Measurements from ENCODE around the gene CYB561D1. TPM values are rescaled to one million over a fixed set of nuclear protein-coding genes. Genes with fewer than 3 reads are reported as not detected.

CYB561D1 gene
- total and polyA plus RNA-seq, 2 of the 8 experiments (the other 6 are each of a cell fraction or from before 2014, with no cell fraction given) = 3.6 to 3.8 TPM

DNA sequence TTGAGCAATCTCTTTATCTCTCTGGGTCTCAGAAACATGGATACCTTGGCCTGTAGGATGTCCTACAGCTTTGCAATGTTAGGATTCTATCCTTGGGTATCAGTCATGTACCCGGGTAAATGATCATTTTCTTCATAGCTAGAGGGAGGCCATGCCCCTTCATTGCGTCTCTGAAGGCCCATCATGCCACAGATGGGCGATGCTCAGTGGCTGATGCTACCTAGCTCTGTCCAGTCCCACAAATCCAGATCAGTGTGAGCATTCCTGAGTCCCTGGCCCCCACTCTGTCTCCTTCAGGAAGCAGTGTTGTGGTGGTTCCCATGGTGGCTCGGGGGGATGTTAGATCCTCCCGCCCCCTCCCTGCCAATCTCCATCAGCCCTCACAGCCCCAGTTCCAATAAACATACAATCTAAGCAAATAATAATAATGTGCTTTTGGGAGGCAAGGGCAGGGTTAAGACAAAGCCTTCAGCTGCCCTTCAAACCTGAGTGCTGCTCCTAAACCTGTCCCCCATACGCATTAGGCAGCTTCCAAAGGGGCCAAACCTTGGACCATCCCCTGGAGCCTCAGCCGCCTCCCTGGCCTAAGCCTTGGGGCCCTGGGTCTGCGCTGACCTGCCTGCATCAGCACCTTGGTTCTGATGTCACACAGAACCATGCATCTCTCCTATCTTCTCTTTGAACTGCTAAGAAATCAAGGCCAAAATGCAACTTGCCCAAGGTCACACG, 45.1 kb downstream of the CYB561D1 start:
- H4K20me1 ChIP-seq (replicated peaks in 1 of 2; ENCODE audit: control insufficient read depth in 1 of 2, insufficient read depth in 2 of 2, low read length in 2 of 2) = no peaks in the 10 kb centered on the region
- DNase-seq (ENCODE audit: low read depth in 1 of 2, low spot score in 2 of 2) (peak in 1 of 2 experiments; percentile 40), FAIRE-seq (no peak)
- no peak overlapping the region for H2BK120ac ChIP-seq (replicated peaks; ENCODE audit: low read depth, low read length)
- peak overlapping the region; percentile 10; the same call in 1 of the 2 replicates for H2AFZ ChIP-seq (ENCODE audit: low read length)
- no peak overlapping the region for H3K56ac ChIP-seq (replicated peaks; ENCODE audit: insufficient read length, low read depth, low read length)
- H3K79me1 ChIP-seq (ENCODE audit: low read depth, low read length) = no peaks in the 10 kb centered on the region; the same call in 1 of the 2 replicates
- no peak overlapping the region for H3K18ac ChIP-seq (ENCODE audit: extremely low read depth, low read length)
- H3K4me1 ChIP-seq (replicated peaks in 1 of 4; ENCODE audit: control insufficient read depth in 3 of 4, insufficient read depth in 4 of 4, low read length in 3 of 4) = peaks cover 0 to 3% (median 1%) of the 10 kb centered on the region in 4 experiments; a peak in 2 of 7 replicates
- no peak overlapping the region for H3K23ac ChIP-seq (ENCODE audit: insufficient read length)
- H3K27ac ChIP-seq (ENCODE audit: low read depth, low read length) = no peak overlapping the region
- H3K4me2 ChIP-seq (ENCODE audit: insufficient read depth in 1 of 2, low read depth in 2 of 2, low read length in 2 of 2) = no peak overlapping the region
- H2AK5ac ChIP-seq (ENCODE audit: low read depth, low read length) = no peak overlapping the region
- H3K9me3 ChIP-seq (ENCODE audit: insufficient read depth in 2 of 2, low read depth in 1 of 2, low read length in 1 of 2) = no peaks in the 10 kb centered on the region
- H3K27me3 ChIP-seq (replicated peaks in 1 of 4; ENCODE audit: control insufficient read depth in 3 of 4, extremely low read depth in 1 of 4, insufficient read depth in 3 of 4, low read length in 3 of 4) = peaks cover 0 to 2% (median 0%) of the 10 kb centered on the region in 4 experiments; a peak in 1 of 7 replicates
- 93% methylated on average over 9 of the region's 9 CpGs; no CpG with 5 or more reads in 1 of the 2 experiments for WGBS, 2 experiments (ENCODE audit: extremely low coverage in 1 of 2, insufficient coverage in 1 of 2, insufficient read length in 1 of 2, insufficient replicate concordance in 2 of 2, low coverage in 1 of 2, low lambda C conversion rate in 2 of 2, missing lambda C conversion rate in 1 of 2)
- H2BK15ac ChIP-seq (ENCODE audit: low read length) = 0 out of 2 replicates have a peak overlapping the region, but pooled peaks have one; percentile 18
- ChIA-PET CTCF (ENCODE audit: partially characterized antibody) (interaction anchor here (0.7 to 26.3 kb wide), 7 partner anchors 9 to 445 kb away, joined by 3 to 1755 read pairs (median 5); partner anchors contain the start of genes AHCYL1, AMIGO1, ATXN7L2 and CYB561D1), POLR2A (ENCODE audit: partially characterized antibody) (interaction anchor here (0.8 to 2.2 kb wide), 5 partner anchors 9 to 55 kb away, joined by 3 to 6 read pairs (median 3); partner anchors contain the start of genes ATXN7L2, CYB561D1 and GNAI3)
- H4K91ac ChIP-seq (replicated peaks; ENCODE audit: insufficient read length, low read length) = no peak overlapping the region
- H2BK5ac ChIP-seq (ENCODE audit: low read depth, low read length) = no peak overlapping the region
- TF ChIP-seq TEAD4 (IDR thresholded peaks at IDR 0.05; ENCODE audit: low read depth, low read length) (no peak), BACH1 (IDR thresholded peaks at IDR 0.05; ENCODE audit: low read length) (no peak)
- no peak overlapping the region for H2BK20ac ChIP-seq (ENCODE audit: low read length)
- H4K5ac ChIP-seq (ENCODE audit: insufficient read length, low read depth, low read length) = no peak overlapping the region
- no peak overlapping the region for H3K14ac ChIP-seq (ENCODE audit: insufficient read length)
- no peak overlapping the region for H3K4ac ChIP-seq (replicated peaks; ENCODE audit: insufficient read length, low read depth, low read length)
- no peaks in the 10 kb centered on the region for H3K36me3 ChIP-seq (ENCODE audit: control insufficient read depth in 2 of 4, insufficient read depth in 4 of 4, low read length in 3 of 4)
- H4K8ac ChIP-seq (ENCODE audit: extremely low read depth, insufficient read depth, low read length) = no peak overlapping the region
- H3K23me2 ChIP-seq (ENCODE audit: low read depth, low read length) = no peaks in the 10 kb centered on the region; the same call in 1 of the 2 replicates
- no peaks in the 10 kb centered on the region for H3K79me2 ChIP-seq (ENCODE audit: control insufficient read depth in 1 of 2, insufficient read depth in 2 of 2, low read length in 2 of 2)
- H2BK12ac ChIP-seq (ENCODE audit: low read depth, low read length) = no peak overlapping the region
- no peak overlapping the region for H3K9ac ChIP-seq (replicated peaks in 1 of 4; ENCODE audit: extremely low read depth in 1 of 4, low read depth in 3 of 4, low read length in 3 of 4)
- H3K4me3 ChIP-seq (ENCODE audit: extremely low read depth in 1 of 4, insufficient read depth in 2 of 4, low read depth in 3 of 4, low read length in 4 of 4) = no peak overlapping the region

Measured in H1 (cell line).